ENCODE measurements around the gene JAKMIP1.
A peak's percentile ranks its signal among the peaks of the same experiment; 100 is the strongest.

Gene JAKMIP1

DNA sequence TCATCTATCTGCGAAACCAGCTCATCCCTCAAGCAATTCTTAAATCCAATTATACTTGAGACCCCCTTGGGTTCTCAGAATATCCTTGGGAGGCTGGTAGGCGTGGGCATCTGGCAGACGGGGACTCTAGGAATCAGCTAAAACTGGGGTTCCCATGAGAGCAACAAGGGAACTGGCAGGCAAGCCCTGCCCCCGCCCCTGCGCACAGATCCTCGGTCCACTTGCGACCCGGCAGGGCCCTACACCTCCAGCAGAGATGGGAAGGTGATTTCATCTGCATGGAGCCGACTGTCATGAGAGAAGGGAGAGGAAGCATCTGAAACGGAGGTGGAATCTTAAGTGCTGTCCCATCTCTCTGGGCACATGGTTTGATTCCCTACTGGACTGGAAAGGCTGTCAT lies 172.2 kb downstream of the JAKMIP1 start:
- no peak overlapping the region for H3K4me3 ChIP-seq
- H3K4me1 ChIP-seq: no peaks in the 10 kb centered on the region
- in situ Hi-C loops (cut with MboI; ENCODE audit: low sequenced_read_pairs): no loop called here
- DNase-seq (ENCODE audit: low spot score in 2 of 2): no peak
- no peaks in the 10 kb centered on the region for H3K36me3 ChIP-seq (replicated peaks)
- peaks cover 27% of the 10 kb centered on the region for H3K27me3 ChIP-seq (ENCODE audit: low read depth)
- H3K9me3 ChIP-seq: no peaks in the 10 kb centered on the region

DNA sequence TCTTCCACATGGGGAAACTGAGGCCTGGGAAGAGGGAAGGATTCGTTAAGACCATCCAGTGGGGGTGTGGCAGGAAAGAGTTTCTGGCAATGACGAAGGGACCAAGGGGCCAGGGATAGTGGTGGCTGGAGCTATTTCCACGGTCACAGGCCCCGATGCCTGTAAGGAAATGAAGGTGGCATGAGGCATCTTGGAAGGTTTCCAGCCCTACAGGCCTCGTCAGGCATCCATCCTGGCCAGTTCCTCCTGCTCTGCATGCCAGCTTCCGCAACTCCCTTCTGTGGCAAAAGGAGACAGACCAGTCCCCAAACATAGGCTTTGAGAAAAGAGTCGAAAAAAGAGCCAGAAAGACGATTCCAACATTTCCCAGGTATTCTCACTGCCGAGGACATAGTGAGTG lies 173.0 kb downstream of the JAKMIP1 start:
- H3K4me3 ChIP-seq: no peak overlapping the region
- H3K27me3 ChIP-seq (ENCODE audit: low read depth): peaks cover 32% of the 10 kb centered on the region
- H3K36me3 ChIP-seq (replicated peaks): no peaks in the 10 kb centered on the region
- H3K9me3 ChIP-seq: no peaks in the 10 kb centered on the region
- DNase-seq (ENCODE audit: low spot score in 2 of 2): no peak
- H3K4me1 ChIP-seq: no peaks in the 10 kb centered on the region
- in situ Hi-C loops (cut with MboI; ENCODE audit: low sequenced_read_pairs): no loop called here

DNA sequence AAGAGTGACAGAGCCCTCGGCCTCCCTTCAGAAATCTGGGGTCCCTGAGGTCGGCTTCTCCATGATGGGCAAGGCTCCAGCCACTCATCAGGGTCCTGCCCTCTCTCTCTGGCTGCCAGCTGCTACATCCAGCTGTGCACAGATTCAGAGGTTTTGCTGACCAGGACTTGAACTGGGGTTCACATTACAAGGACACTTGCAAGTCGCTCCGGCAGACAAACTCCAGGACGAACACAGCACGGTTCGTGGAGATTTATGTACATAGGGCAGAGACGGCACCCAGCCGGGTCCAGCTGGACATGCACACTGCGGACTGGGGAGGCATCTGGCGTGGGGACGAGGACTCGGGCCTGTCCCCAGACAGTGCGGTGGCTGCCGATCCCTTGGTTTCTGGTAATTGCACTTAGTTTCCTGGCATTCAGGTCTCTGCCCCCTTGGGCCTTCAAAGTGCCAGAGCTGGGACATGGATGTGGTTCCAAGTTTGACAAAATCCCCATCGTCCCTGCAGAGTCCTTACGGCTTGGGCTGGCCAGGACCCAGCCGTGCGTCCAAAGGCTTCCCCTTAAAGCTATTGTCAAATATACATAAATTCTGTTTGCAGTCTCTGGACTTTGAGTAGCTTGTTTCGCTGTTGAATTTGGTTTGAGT lies 175.9 kb downstream of the JAKMIP1 start:
- no peaks in the 10 kb centered on the region for H3K9me3 ChIP-seq
- in situ Hi-C loops (cut with MboI; ENCODE audit: low sequenced_read_pairs): no loop called here

DNA sequence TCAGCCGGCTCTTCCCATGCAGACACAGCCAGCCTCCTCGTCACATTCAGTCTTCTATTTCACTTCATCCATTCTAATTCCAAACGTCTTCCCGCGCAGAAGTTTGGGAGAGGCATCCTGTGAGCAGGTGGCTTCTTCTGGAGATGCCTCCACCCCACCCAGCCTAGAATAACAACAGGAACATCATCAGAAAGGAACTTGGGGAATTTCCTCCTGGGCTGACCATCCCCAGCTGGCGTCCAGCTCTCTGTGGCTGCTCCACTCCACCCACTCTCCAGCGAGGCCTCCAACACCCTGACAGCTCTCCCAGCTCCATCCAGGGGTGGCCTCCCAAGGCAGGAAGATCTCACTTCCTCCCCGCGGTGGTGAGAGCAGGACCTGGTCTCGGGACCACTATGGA lies 176.6 kb downstream of the JAKMIP1 start:
- Histone ChIP-seq H3K9me3 (no peaks in the 10 kb centered on the region), H3K4me1 (no peaks in the 10 kb centered on the region; the same call in 1 of the 2 replicates), H3K27me3 (ENCODE audit: low read depth) (peaks cover 28% of the 10 kb centered on the region), H3K36me3 (replicated peaks) (no peaks in the 10 kb centered on the region), H3K4me3 (no peak overlapping the region)
- DNase-seq (ENCODE audit: low spot score in 2 of 2): no peak
- in situ Hi-C loops (cut with MboI; ENCODE audit: low sequenced_read_pairs): no loop called here

More for the DNA sequence above, 175.9 kb downstream of the JAKMIP1 start:
- Histone ChIP-seq H3K4me1 (no peaks in the 10 kb centered on the region; the same call in 1 of the 2 replicates), H3K4me3 (no peak overlapping the region), H3K27me3 (ENCODE audit: low read depth) (peaks cover 35% of the 10 kb centered on the region), H3K36me3 (replicated peaks) (no peaks in the 10 kb centered on the region)
- no peak for DNase-seq (ENCODE audit: low spot score in 2 of 2)

DNA sequence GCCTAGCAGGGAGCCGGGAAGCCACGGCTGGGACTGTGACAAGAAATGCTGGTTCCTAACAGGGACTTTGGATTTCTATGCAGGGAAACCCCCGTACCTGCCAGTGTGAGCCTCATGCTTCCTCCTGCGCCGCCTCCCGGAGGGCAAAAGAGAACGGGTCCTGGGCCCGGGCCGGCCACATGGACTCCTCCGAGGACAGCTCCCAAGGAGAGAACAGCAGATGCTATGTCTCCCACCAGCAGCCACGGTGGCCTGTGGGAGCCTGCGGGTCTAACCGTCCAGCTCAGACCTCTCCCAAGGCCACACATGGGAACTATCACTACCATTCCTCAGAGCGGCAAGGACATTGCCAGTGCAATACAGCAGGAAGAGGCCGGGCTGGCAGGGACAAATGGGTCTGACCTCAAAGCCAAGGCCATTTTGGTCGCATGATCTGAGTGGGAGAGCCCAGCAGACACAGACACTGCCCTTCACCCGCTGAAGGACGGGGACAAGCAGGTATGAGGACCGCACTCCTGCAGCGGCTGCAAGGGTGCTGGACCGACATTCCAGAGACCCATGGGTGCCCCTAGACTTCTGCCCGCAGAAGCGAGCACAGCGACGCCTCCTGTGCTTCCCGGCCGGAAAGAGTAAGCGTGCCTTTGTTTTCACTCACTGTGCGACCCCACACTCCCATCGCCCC lies 177.6 kb downstream of the JAKMIP1 start:
- H3K9me3 ChIP-seq: no peaks in the 10 kb centered on the region
- H3K4me3 ChIP-seq: no peak overlapping the region
- no peaks in the 10 kb centered on the region; the same call in 1 of the 2 replicates for H3K4me1 ChIP-seq
- H3K27me3 ChIP-seq (ENCODE audit: low read depth): peaks cover 20% of the 10 kb centered on the region
- DNase-seq (ENCODE audit: low spot score in 2 of 2): no peak
- in situ Hi-C loops (cut with MboI; ENCODE audit: low sequenced_read_pairs): no loop called here
- no peaks in the 10 kb centered on the region for H3K36me3 ChIP-seq (replicated peaks)

DNA sequence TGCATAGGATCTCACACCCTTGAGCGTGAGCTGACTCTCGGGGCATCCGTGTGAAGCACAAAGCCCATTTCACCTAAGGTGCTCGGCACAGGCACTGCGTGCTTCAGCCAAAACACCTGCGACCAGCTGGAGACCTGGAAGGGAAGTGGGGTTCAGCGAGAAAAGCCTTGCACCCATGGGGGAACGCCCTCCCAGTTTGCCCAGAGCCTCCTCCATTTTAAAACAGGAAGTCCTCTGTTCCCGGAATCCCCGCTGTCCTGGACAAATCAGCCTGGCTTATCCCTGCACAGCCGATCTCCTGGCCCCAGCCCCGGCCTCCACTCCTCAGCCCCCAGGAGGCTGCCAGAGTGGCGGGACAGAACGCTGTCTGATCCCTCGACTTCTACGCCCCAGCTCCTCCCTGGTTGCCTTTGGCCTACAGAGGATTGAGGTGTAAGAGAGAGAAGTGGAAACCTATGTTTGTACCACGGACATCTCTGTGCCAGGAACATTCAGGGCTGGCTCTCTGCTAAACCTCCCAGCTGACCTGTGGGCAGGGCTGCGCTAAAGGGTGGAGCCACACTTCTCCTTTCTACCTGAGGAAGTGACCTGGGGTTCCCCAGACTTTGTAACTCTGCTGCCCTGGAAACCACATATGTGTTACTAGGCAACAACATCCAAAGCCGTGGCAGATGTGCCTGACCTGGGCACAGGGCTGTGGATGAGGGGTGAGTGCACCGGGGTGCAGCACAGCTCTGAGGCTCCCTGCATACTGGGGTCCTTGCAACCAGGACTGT lies 178.3 kb downstream of the JAKMIP1 start:
- Histone ChIP-seq H3K27me3 (ENCODE audit: low read depth) (peaks cover 17% of the 10 kb centered on the region; the same call in 1 of the 2 replicates), H3K9me3 (no peaks in the 10 kb centered on the region), H3K4me3 (no peak overlapping the region), H3K36me3 (replicated peaks) (no peaks in the 10 kb centered on the region), H3K4me1 (no peaks in the 10 kb centered on the region; the same call in 1 of the 2 replicates)
- in situ Hi-C loops (cut with MboI; ENCODE audit: low sequenced_read_pairs): no loop called here
- DNase-seq (ENCODE audit: low spot score in 2 of 2): no peak

DNA sequence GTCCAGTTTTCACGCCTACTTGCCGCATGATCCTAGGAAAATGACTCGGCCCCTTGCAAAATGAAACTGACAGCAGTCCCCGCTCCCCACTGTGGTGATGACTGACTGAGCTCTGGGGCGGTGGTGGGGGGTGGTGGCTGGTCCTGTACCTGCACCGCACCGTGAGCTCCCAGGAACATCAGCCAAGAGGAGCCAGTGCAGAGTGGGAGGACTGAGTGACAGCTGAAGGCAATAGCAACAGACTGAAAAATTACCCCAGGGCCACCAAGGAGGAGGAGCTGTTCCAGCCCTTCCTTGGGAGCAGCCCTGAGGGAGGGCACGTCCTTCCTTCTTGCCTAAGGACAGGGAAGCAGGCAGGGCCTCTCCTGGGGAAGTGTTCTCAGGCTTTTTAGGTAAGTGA lies 179.7 kb downstream of the JAKMIP1 start:
- no peak overlapping the region for H3K4me3 ChIP-seq
- no peaks in the 10 kb centered on the region; the same call in 1 of the 2 replicates for H3K4me1 ChIP-seq
- peaks cover 15% of the 10 kb centered on the region; the same call in 1 of the 2 replicates for H3K27me3 ChIP-seq (ENCODE audit: low read depth)
- H3K36me3 ChIP-seq (replicated peaks): no peaks in the 10 kb centered on the region
- no peaks in the 10 kb centered on the region for H3K9me3 ChIP-seq
- DNase-seq (ENCODE audit: low spot score in 2 of 2): no peak
- in situ Hi-C loops (cut with MboI; ENCODE audit: low sequenced_read_pairs): no loop called here

DNA sequence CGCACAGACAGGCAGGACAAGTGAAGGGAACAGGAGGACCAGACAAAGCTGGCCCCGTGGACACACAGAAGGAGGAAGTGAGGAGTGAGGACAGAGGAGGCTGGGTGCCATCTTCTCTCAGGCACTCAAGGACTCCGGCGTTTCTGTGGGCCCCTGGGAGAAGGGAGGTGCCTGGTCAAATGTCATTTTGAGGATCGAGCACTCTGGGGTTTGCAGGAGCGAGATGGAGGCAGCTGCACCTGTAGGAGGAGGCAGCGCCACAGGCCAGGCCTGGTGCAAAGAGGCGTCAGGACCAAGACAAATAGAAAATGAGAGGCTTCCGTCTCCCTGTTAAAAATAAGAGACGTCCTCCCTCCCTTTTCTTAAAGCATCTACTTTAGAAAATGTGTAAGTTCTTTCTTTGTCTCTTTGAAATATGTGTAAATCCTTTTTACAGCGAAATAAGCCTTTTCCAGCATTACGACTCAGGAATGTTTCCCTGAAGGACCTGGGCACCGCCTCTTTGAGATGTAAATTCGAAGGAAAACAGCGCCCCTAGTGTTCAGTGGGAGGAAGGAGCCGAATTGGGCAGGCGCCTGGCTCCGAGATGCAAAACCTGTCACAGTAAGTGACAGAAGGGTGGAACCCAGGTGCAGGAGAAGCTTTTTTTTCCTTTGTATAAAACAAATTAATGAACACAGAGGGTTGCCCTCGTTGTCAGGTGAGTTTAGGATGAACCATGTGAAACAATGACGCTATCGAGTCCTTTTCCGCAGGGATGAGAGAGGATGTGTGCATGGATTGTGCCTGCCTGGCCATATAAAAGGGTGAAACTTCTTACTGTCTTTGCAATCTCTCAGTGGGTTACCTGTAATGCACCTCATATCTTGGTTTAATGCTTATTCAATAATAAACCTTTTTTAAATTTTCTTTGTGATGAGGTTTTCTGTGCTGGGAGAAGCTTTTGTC lies 180.8 kb downstream of the JAKMIP1 start:
- peak; percentile 73 to 76 for DNase-seq (ENCODE audit: low spot score in 2 of 2)
- Histone ChIP-seq H3K9me3 (no peaks in the 10 kb centered on the region), H3K36me3 (replicated peaks) (no peaks in the 10 kb centered on the region), H3K27me3 (ENCODE audit: low read depth) (peaks cover 15% of the 10 kb centered on the region; the same call in 1 of the 2 replicates), H3K4me3 (no peak overlapping the region), H3K4me1 (no peaks in the 10 kb centered on the region; the same call in 1 of the 2 replicates)
- in situ Hi-C loops (cut with MboI; ENCODE audit: low sequenced_read_pairs): no loop called here

DNA sequence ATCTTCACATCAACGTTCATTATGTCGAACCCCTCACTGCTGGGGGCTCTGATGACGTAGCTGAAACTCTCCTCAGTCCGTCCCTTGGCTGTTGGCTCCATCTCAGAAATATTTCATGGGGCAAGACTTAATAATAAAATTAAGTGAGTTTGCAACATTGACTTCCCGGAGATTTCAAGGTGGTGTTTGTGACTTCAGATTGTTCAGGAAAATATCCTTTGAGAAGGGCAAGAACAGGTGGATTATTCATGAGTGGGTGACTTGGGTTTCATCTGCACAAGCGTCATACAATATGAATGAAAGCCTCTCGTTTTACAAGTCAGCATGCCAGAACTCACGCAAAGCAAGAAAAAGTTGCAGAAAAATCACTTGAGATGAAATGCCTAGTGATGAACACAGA lies 182.0 kb downstream of the JAKMIP1 start, which contains the start of gene C4orf50:
C4orf50 (minus strand) TSS at position 101 of the 400 bp plus-strand sequence.
- in situ Hi-C loops (cut with MboI; ENCODE audit: low sequenced_read_pairs): no loop called here
- no peak for DNase-seq (ENCODE audit: low spot score in 2 of 2)
- peaks cover 15% of the 10 kb centered on the region; the same call in 1 of the 2 replicates for H3K27me3 ChIP-seq (ENCODE audit: low read depth)
- no peak within 1 kb of the TSS for H3K4me3 ChIP-seq
- H3K9me3 ChIP-seq: no peaks in the 10 kb centered on the region
- no peaks in the 10 kb centered on the region; the same call in 1 of the 2 replicates for H3K4me1 ChIP-seq
- H3K36me3 ChIP-seq (replicated peaks): no peaks in the 10 kb centered on the region

DNA sequence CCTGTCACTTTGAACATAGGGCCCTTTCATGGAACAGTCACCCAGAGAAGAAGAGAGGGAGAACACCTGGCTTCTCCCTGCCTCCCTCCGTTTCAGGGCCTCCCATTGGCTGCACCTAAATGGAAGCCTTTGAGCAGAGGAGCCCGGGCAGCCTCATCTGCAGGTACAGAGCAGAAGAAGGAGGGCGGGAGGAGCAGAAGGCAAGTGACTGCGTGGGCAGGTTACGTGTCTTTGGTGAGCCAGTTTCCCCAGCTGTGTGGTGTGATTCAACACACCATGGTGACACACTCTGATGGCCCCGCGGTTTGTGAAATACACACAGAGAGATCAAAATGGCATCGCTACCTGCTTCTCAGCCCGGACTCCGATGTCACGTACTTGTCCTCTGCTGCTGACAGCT lies 182.5 kb downstream of the JAKMIP1 start:
- Histone ChIP-seq H3K36me3 (replicated peaks) (no peaks in the 10 kb centered on the region), H3K9me3 (no peaks in the 10 kb centered on the region), H3K4me1 (no peaks in the 10 kb centered on the region; the same call in 1 of the 2 replicates), H3K4me3 (no peak overlapping the region), H3K27me3 (ENCODE audit: low read depth) (peaks cover 12% of the 10 kb centered on the region; the same call in 1 of the 2 replicates)
- in situ Hi-C loops (cut with MboI; ENCODE audit: low sequenced_read_pairs): no loop called here
- DNase-seq (ENCODE audit: low spot score in 2 of 2): no peak

DNA sequence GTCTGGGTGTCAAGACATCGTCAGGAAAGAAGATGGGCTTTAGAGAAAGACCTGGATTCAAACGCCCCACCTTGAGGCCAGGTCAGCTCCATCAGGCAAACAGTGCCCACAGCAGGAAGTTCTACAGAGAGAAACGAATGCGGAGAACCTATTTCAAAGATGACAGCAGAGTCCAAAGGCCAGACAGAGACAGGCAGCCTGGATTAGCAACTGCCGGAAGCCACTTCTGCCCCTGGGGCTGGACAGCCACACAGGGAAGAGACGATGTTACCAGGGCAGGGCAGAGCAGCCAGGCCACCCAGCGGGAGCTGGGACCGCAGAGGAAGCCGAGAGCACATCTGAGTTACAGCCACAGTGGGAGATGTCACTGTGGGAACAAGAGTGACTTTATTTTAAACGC lies 183.3 kb downstream of the JAKMIP1 start:
- in situ Hi-C loops (cut with MboI; ENCODE audit: low sequenced_read_pairs): no loop called here
- DNase-seq (ENCODE audit: low spot score in 2 of 2): no peak
- Histone ChIP-seq H3K4me1 (no peaks in the 10 kb centered on the region; the same call in 1 of the 2 replicates), H3K27me3 (ENCODE audit: low read depth) (peaks cover 6% of the 10 kb centered on the region; the same call in 1 of the 2 replicates), H3K36me3 (replicated peaks) (no peaks in the 10 kb centered on the region), H3K9me3 (no peaks in the 10 kb centered on the region), H3K4me3 (no peak overlapping the region)

DNA sequence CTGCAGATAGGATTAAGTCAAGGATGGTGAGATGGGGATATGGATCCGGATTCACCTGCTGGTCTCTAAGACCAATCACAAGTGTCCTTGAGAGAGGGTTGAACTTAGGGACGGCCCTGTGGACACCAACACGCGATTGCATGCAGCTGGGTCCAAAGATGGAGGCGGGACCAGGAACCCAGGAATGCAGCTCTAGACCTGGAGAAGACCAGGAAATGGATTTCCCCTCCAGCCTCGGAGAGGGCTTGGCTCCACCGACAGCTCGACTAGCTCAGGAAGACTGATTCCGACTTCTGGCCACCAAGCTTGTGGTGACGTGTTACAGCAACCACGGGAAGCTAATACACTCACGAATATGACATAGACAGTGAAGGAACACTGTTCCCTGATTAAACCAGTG lies 186.8 kb downstream of the JAKMIP1 start:
- DNase-seq (ENCODE audit: low spot score in 2 of 2): no peak
- no peak overlapping the region for H3K4me3 ChIP-seq
- in situ Hi-C loops (cut with MboI; ENCODE audit: low sequenced_read_pairs): no loop called here
- no peaks in the 10 kb centered on the region for H3K4me1 ChIP-seq
- H3K9me3 ChIP-seq: no peaks in the 10 kb centered on the region
- no peaks in the 10 kb centered on the region for H3K36me3 ChIP-seq (replicated peaks)
- no peaks in the 10 kb centered on the region for H3K27me3 ChIP-seq (ENCODE audit: low read depth)

DNA sequence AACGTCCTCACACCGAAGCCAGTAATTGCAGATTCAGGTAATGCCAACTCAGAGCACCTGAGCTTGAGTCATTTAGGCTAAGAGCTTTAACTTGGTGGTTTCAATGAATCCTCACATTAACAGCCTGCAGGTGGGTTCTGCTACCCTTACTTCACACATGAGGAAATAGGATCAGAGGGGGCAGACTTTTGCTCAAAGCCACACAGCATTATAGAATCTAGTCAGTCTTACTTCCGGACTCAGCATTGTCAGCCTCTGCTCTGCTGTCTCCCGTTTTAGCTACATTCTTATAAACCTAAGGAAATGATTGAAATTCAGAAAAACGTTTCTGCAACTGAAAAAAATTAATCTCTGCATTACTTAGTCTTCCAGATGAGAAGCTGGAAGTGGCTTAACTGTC lies 188.1 kb downstream of the JAKMIP1 start:
- Histone ChIP-seq H3K36me3 (replicated peaks) (no peaks in the 10 kb centered on the region), H3K4me1 (no peaks in the 10 kb centered on the region), H3K9me3 (no peaks in the 10 kb centered on the region), H3K4me3 (no peak overlapping the region), H3K27me3 (ENCODE audit: low read depth) (no peaks in the 10 kb centered on the region)
- no peak for DNase-seq (ENCODE audit: low spot score in 2 of 2)
- in situ Hi-C loops (cut with MboI; ENCODE audit: low sequenced_read_pairs): no loop called here

Data from HAP-1 (cell line).